Cardiac septum (tissue), 1 donor: ENCODE measurements around the gene CACNA1D. TPM values are rescaled to one million over a fixed set of nuclear protein-coding genes. Genes with fewer than 3 reads are reported as not detected.

Experiments
- DNase-seq: peaks from one replicate; pipeline ENCODE4 v3.0.0-alpha.2; 2020; ENCODE audit warnings: low spot score
- intact Hi-C: fragments of 100-400 bp; cut with DNase I; formaldehyde crosslinking; loops from one replicate; pipeline ENCODE4 v1.14.0; 2022
- total RNA-seq: library from RNA; stranded (reverse); fragmentation: NEBNext Ultra II Directional; extraction: Animal tissue kit (Norgen Biotek cat#: 25700); gene quantifications from one replicate; pipeline ENCODE4 v1.2.1, GENCODE V29; 2021
- donor health status: DM: no; HTN: no; CAD: no.

The CACNA1D gene
- total RNA-seq, 1 donor from 2014 or later = 0.46 TPM

DNA sequence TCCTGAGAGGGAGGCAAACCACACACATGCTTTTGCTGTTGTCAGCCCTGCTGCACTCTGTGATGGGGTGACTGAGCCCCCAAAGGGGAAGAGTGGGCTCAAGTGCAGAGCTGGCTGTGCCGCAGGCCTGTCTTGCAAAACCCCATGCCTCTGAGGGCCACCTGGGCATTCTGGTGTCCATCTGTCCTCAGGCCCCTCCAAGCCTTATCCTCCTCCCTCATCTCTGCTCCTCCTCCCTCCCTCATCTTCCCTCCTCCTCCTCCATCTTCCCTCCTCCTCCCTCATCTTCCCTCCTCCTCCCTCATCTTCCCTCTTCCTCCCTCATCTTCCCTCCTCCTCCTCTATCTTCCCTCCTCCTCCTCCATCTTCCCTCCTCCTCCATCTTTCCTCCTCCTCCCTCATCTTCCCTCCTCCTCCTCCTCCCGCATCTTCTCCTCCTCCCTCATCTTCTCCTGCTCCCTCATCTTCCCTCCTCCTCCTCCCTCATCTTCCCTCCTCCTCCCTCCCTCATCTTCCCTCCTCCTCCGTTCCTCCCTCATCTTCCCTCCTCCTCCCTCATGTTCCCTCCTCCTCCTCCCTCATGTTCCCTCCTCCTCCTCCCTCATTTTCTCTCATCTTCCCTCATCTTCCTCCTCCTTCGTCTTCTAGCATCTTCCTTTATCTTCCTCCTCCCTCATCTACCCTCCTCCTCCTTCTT, 311.2 kb downstream of the CACNA1D start:
- DNase-seq = no peak
- intact Hi-C loops = no loop called here

DNA sequence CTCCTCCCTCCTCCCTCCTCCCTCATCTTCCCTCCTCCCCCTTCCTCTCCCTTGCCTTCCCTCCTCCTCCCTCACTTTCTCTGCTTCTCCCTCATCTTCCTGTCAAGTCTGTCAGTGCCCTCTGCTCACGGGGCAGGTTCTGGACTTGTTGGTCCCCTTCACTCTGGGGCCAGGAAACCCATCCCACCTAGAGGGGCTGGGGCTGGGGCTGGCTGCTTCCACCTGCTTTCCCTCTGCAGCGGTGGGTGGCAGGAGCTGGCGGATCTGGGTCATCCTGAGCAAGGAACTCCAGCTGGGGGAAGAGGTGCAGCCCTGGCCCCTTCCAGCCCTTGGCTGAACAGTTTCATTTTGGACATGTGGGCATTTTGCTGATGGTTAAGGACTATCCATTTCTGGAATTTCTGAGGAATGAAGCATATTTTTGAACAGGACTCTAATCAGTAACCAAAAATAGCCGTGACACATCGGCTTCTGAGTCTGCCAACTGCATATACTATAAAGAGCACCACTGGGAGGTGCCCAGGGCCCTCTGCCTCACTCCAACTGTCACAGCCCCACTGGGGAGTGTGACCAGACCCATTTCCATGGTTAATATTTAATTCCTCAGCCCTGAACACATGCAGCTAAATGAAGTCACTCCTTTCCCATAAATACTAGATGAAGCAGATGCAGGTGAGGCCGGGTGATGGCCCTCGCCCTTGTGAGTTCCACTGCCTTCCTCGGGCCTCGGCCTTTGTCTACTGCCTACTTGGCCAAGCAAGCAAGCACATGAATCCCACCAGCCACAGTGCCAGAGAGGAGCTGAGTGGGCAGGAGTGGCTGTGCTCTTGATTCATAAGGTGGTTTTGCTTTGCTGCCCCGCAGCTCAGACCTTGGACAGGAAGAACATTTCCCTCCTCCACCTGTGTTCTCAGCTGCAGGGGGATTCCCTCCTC, 312.0 kb downstream of the CACNA1D start:
- intact Hi-C loops = no loop called here
- DNase-seq = peak; percentile 74

DNA sequence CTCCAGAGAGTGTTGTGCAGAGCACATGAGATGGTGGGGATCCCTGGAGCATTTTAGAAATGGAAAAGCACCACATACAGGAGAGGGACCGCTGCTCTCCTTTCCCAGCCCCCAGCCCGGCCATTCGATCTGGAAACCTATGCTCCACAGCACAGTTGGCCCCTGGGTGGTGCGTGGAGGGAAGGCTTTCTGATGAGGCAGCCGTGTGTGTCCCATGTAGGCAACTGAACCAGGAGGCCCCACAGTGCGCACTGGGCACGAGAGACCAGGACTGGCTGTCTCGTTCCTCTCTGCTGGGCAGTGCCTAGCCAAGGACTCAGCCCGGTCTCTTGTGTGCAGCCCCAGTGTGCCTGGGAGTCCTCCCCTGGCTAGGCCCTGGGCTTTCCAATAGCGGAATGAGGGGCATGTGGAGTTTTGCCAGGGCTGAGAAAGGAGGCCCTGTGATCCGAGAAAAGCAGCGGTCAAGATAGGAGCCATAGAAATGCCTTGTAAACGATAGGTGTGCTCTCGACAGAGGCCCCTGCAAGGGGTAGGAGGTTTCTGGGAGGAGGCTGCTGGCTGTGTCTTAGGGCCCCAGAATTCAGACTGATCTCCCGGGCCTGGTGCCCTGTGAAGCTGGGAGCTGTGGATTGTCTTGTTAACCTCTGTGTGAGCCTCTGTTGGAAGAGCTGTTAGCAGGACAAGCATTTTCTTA, 312.9 kb downstream of the CACNA1D start:
- peak; percentile 56 for DNase-seq
- intact Hi-C loops = no loop called here

DNA sequence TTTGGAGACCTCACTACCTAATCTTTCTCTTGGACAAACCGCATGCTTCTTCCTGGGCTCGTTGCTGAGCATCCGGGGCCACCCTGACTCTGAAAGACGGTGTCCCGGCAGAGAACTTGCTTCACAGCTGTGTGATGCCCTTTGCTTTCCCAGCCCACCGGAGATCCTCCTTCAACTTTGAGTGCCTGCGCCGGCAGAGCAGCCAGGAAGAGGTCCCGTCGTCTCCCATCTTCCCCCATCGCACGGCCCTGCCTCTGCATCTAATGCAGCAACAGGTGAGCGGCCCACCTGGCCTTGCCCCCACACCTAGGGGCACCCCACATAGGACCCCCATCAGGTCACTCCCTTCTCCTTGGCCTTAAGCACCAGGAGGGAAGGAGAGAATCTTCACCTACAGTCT, 314.1 kb downstream of the CACNA1D start:
- intact Hi-C loops = no loop called here
- DNase-seq = peak; percentile 49

DNA sequence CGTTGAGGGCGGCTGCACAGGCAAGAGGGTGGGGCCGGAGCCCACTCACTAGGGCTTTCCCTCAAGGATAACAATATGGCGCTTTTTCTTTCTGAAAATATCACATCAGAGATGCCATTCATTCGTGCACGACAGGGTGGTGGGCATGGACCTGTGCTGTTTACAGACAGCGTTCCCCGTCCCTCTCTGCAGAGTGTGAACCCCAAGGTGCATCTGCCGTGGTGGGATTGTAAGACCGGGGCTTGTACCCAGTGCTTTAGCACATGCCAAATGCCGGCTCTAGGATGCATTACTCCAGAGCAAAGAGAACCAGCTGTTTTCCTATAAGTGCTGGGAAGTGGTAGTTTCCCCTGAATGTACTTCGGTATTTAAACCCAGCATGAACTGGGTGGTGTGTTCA, 314.9 kb downstream of the CACNA1D start:
- intact Hi-C loops = no loop called here
- DNase-seq = peak; percentile 44

DNA sequence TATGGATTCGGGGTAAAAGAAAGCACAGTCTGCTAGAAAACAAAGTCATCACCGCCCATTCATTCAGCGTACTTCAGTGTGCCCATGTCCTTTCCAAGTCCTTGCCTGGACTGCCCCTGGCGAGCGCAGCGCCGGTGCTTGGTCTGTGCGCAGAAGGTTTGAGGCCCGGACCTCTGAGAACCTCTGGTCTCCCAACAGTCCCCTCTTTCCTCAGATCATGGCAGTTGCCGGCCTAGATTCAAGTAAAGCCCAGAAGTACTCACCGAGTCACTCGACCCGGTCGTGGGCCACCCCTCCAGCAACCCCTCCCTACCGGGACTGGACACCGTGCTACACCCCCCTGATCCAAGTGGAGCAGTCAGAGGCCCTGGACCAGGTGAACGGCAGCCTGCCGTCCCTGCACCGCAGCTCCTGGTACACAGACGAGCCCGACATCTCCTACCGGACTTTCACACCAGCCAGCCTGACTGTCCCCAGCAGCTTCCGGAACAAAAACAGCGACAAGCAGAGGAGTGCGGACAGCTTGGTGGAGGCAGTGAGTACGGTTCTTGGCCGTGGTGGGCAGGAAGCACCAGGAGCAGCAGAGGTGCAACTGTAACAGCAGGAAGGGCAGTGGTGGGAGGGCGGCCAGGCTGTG, 315.5 kb downstream of the CACNA1D start:
- peak; percentile 49 for DNase-seq

DNA sequence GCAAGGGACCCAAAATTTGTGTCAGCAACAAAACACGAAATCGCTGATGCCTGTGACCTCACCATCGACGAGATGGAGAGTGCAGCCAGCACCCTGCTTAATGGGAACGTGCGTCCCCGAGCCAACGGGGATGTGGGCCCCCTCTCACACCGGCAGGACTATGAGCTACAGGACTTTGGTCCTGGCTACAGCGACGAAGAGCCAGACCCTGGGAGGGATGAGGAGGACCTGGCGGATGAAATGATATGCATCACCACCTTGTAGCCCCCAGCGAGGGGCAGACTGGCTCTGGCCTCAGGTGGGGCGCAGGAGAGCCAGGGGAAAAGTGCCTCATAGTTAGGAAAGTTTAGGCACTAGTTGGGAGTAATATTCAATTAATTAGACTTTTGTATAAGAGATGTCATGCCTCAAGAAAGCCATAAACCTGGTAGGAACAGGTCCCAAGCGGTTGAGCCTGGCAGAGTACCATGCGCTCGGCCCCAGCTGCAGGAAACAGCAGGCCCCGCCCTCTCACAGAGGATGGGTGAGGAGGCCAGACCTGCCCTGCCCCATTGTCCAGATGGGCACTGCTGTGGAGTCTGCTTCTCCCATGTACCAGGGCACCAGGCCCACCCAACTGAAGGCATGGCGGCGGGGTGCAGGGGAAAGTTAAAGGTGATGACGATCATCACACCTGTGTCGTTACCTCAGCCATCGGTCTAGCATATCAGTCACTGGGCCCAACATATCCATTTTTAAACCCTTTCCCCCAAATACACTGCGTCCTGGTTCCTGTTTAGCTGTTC, 316.9 kb downstream of the CACNA1D start:
- peak; percentile 55 for DNase-seq
- intact Hi-C loops = no loop called here

More for the DNA sequence above, 315.5 kb downstream of the CACNA1D start:
- intact Hi-C loops = no loop called here

DNA sequence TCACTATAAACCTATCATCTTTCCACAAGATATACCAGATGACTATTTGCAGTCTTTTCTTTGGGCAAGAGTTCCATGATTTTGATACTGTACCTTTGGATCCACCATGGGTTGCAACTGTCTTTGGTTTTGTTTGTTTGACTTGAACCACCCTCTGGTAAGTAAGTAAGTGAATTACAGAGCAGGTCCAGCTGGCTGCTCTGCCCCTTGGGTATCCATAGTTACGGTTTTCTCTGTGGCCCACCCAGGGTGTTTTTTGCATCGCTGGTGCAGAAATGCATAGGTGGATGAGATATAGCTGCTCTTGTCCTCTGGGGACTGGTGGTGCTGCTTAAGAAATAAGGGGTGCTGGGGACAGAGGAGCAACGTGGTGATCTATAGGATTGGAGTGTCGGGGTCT, 318.0 kb downstream of the CACNA1D start:
- intact Hi-C loops = no loop called here
- DNase-seq = peak; percentile 27

DNA sequence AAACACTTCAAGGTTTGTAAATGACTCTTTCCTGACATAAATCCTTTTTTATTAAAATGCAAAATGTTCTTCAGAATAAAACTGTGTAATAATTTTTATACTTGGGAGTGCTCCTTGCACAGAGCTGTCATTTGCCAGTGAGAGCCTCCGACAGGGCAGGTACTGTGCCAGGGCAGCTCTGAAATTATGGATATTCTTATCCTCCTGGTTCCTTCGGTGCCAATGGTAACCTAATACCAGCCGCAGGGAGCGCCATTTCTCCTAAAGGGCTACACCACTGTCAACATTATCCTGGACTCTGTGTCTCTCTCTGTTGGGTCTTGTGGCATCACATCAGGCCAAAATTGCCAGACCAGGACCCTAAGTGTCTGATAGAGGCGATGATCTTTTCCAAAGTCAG, 318.8 kb downstream of the CACNA1D start:
- intact Hi-C loops = no loop called here
- DNase-seq = peak; percentile 41

DNA sequence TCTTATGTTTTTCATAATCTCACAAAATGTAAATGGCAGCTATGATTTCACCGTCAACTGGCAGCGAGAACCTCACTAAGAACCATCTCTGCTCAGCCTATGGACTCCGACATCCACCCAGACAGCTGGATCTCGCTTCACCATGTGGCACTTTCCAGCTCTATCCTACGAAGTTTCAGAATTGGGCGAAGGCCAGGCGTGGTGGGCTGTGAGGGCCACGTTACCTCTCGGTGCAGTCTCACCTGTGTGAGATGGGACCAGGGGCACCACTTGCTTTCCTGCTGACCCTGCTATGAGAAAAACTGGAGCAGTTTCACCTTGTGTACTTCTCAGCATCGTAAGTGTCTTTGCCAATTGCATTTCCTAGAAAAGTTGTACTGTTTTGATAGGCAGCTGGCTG, 319.5 kb downstream of the CACNA1D start:
- DNase-seq = no peak
- intact Hi-C loops = no loop called here

DNA sequence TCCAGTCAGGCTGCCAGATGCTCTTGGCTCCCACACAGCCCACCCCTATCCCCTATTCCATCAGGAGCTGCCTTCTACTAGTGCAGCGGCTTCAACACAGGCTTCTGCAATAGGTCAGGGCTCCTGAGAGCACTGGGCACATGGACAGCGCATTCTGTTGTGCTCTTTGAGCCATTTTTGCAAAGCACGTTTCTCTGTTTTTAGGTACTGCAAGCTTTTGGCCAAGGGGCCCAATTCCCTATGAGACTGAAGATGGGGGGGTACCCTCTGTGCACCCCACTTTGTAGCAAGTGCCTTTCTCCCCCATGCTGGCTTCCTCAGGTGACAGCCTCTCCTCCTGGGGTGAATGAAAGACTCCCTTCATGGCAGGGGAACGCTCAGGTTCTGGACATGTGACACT, 320.7 kb downstream of the CACNA1D start:
- DNase-seq = no peak
- intact Hi-C loops = no loop called here

DNA sequence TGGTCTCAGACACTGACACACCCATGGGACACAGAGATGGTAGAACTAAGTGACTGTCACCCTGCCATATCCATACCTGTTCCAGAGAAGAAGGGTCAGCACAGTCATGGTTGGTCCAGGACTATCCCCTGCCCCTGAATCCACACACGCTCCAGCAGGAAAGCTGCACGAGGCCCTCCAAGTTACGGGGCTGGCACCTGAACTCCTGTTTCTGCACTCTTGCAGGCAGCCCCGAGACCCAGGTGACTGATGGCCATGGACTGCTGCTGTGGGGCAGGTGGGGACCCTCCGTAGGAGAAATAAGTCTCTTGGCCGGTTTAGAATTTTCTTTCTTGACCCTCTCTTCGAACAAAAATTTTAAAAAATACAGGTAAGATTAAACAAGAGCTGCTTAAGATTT, 321.2 kb downstream of the CACNA1D start:
- peak; percentile 17 for DNase-seq
- intact Hi-C loops = no loop called here

DNA sequence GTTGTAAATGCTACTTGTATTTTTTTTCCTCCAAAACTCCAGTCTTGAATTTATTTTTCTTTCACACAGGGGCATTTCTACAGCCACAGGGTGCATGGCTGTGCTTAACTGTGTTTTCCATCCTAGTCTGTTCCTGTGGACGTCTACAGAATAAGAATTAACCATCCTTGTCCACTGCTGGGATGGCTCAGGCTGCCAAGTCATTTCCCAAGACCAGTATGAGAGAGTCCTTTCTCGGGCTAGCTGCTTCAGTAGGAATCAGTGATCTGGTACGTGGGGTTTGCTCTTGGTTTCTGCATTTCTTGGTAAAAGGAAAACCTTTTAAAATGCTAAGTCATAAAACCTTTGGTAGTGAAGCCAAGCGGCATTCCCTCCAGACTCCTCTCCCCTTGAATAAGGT, 322.0 kb downstream of the CACNA1D start:
- intact Hi-C loops = no loop called here

DNA sequence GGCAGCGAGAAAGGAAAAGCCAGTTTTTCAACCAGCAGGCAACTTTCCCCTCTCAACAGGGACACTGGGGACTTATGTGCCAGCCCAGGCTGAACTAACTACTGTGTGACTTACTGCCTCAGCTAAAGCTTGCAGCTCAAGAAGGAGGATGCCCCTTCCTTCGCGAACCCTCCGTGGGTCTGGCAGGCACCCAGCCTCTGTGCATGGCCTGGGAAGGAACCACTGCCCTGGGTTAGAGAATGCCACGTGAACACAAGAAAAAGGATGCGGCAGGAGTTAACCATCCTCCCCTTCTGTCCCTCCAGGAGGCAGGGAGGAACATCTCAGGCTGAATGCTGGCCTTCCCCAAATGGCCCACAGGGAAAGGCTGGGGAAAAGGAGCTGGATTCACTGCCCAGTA, 322.8 kb downstream of the CACNA1D start:
- intact Hi-C loops = no loop called here
- DNase-seq = peak; percentile 22

More for the DNA sequence above, 322.0 kb downstream of the CACNA1D start:
- DNase-seq = peak; percentile 22

DNA sequence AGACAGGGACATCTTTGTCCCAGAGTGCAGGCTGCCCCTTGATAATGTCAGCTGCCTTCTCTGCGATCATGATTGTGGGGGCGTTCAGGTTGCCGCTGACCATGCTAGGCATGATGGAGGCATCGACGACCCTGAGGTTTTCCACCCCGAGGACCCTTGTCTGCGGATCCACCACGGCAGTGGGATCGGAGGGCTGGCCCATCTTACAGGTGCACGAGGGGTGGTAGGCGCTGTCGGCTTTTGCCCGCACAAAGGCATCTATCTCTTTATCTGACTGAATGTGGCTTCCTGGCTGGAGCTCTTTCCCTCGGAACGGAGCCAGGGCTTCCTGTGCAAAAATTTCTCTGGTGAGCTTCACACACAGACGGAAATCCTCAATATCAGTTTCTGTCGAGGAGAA, 323.4 kb downstream of the CACNA1D start:
- DNase-seq = no peak
- intact Hi-C loops = no loop called here

DNA sequence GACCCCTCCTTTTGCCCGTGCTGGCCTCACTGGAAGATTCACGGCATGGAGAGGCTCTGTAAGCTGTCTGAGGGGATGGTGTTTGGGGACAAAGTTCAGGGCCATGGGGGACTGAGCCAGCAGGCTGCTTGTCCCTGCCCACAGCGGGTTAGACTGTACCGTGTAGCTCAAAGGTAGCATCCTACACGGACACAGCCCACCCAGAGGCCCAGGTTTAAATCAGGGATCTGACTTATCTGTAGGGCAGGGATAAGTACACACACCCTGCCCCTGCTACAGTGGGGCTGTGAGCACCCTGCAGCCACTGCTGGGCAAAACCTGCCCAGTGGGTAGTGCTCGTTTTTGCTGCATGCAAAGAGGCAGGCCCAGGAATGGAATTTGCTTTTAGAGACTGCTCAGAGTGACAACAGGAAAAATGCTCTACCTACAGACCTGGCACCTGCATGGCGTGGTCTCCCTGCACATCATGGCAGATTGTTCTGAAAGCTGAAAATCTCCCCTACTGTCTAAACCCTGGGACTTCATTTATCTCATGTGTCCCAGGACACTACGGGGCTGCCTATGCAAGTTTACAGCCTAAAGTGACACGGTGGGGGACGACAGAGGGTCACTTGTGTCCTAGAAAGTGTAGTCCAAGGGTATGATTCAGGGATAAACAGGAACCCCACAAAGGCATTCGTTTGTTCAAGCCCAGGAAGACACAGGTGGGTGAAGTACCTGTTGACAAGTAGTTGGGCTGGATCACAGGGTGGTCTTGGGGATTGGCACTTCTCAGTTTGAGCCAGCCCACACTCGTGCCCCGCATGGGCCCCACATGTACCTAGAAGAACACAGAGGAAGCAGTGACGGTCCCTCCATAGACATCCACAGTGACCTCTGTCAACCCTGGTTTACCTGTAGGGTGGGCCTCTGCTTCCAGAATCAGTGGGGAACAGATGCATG, 324.1 kb downstream of the CACNA1D start:
- intact Hi-C loops = no loop called here
- peak; percentile 55 for DNase-seq

DNA sequence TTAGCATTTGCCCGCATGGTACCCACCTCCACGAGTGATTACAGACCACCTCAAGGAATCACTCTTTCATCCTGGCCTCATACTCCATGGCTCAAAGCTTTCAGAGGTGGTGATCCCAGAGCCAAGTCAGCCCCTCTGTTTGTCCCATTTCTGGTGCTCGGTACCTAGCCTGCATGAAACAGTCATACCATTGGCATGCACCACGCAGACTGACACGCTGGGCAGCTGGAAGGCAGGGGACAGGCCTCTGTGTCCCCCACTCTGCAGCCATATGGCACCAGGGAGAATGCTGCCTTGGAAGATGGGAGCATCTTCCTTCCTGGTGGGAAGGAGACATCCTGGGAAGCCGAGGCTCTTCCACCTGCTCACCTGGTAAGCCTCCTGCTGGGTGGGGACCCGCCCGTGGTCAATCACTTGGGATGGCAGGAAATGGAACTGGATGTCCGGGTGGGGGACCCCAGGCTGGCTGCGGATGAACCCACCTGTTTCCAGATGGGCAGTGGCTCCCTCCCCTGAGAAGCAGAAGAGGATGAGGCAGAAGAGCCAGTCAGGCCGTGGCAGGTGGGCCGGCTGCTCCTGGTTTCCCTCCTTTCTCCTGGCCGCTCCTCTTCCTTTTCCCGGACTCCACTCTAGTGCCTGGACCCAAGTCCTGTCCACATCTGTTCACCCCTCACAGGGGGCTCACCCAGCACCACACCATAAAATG, 324.9 kb downstream of the CACNA1D start:
- DNase-seq = peak; percentile 57
- intact Hi-C loops = no loop called here
